ENCODE data around the gene CTSV. TPM values are rescaled to one million over a fixed set of nuclear protein-coding genes. Genes with fewer than 3 reads are reported as not detected.

CTSV gene
- total RNA-seq: 0.89 and 1.0 TPM in 2 replicates

DNA sequence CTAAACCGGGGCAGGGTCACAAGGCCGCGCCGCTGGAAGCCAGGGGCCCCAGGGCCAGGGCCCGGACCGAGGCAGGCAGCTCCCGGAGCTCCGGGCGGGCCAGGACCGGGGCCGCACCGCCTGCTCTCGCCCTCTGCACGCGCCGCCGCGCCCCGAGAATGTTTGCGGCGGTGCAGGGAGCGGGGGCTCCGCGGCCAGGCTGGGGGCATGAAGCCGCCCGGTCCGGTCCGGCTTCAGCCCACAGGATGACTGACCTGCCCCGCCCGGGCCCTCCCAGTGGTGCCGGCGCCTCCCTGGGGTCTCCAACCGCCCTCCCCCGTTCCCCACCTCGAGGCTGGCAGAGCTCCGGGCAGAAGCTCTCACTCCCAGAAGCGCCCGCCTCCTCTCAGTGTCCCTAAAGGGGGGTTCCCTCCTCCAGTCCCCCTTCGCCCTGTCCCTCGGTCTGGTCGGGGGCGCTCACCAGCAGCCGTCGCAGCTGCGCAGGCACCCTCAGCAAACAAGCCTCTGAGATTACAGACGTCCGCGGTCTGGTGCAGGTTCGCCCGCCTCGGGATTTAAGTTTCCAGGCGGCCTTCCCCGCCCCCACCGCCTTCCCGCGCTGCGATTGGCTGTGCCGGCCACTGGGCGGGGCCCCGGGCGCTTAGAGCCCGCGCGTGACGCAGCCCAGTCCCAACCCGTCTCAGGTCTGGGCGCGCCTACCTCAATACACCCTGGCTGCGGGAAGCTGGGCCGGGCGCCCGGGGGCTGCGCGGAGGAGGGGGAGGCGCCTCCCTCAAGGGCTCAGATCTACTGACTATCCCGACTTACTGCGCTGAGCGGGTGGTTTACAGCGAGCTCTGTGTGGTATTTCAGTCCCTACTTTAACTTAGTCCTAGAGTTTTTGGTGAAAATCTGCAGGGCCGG, at the start of gene CTSV:
TSS of gene CTSV (minus strand) at position 532 of the 903 bp plus-strand sequence. CDS start 1,099 bp downstream, outside the sequence.

Other genes with a start within 250 kb of the CTSV start
- 2.2 and 2.5 TPM in 2 replicates for gene ZNF782, start 184.6 kb downstream of the CTSV start, total RNA-seq
- gene NUTM2G, start 110.3 kb downstream of the CTSV start, total RNA-seq: not detected in 2 replicates

All from bronchus fibroblast of lung (primary cell).